ENCODE measurements around the gene BCR.
A peak's percentile ranks its signal among the peaks of the same experiment; 100 is the strongest.

The BCR gene

DNA sequence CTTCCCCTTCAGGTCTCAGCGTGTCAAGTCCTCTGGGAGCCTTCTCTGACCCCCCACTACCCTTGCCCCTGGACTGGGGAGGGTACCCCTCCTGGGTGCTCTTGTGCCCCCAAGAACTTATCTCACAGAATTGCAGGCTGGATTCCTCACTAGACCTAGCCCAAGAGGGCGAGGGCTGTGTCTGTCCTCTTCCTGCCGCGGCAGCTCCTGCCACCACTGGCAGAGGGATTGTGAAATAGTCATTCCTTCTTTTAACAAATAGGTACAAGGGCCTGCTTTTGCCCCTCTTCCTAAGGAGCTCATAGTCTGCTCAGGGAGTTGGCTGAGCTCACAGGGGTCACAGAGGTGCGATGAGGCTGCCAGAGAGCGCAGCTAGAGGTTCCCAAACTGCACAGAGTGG, 29.5 kb upstream of the BCR start:
- no peak for DNase-seq

DNA sequence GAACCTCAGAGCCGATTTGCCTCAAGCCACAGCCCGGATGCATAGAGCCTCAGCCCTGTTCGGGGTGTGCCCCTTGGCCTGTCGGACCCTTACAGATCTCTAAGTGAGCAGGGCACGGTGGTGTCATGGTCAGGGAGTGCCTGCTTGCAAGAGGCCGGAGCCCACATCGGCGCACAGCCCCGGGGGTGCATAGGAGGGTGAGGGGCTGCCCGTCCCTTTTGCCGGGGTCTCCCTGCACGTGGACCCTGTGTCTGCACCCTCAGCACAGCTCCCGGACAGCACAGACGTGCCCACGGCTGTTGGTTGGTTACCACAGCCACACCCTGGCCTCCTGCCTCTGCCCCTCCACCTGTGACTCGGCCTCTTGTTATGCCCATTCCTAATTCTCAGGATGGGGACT, 28.5 kb upstream of the BCR start:
- DNase-seq = no peak

DNA sequence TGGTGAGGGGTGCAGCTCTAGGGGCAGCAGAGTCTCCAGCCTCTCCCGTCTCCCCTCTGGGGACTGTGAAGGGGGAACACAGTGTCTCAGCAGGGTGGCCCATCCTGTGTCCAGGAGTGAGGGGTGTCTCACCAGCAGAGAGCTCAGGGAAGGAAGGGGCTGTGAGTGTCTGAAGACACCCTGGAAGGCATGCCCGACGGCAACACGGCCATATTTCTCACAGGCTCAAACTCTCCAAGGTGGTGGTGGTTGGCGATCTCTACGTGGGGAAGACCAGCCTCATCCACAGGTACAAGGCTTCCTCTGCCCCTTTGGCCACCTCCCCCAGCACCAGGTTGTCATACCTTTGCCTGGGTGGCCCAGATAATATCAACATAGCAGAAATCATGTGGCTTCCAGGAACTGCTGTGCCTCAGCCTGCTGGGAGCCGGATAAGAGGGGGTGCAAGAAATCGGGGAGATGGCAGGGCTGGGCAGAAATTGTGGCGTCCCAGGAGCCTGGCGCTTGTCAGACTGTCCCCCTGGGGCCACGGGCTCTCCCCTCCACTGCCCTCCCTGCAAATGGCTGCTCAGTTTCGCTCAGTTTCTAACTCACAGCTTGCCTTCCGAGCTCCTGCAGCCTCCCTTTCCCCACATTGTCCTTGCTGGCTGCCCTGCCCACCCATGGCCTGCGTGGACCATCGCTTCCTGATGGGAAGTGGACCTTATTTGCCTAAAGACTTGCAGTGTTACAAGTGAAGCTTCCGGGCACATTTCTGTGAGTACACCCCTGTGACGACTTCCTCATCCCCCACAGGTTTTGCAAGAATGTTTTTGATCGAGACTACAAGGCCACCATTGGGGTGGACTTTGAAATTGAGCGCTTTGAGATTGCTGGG, 27.8 kb upstream of the BCR start:
- DNase-seq = no peak

DNA sequence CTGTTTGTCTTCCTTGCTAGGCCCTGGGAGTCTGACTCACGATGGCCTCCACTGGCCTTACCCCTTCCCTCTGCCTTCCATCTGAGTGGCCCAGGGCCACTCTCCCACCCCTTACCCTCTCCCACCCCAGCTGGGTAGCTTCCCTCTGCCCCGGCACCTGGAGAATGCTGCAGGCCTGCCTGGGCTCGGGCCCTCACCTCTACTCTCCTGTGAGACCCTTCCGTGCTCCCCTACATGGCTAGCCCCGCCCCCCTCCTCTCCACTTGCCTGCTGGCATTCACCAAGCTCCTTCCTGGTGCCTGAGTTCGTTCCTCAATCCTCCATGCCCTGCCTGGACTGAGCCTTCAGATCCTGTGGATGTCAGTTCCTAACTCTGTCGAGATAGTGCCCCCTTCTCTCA, 26.3 kb upstream of the BCR start:
- no peak for DNase-seq

DNA sequence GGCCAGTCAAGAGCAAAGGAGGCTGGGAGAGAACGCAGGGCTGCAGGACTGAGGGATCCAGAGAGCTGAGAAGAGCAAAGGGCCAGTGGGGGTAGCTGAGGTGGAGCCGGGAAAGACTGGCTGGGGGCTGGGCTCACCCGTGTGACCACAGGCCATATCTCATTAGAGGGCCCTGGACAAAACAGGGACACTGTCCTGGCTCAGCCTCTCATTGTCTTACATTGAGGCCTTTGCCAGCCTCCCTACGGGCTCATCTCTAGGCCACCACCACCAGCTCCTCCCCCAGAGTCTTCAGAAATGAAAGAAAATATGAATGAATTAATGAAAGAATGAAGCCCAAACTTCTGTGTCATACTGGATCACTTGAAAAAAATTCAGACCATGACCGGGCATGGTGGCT, 25.8 kb upstream of the BCR start:
- no peak for DNase-seq

DNA sequence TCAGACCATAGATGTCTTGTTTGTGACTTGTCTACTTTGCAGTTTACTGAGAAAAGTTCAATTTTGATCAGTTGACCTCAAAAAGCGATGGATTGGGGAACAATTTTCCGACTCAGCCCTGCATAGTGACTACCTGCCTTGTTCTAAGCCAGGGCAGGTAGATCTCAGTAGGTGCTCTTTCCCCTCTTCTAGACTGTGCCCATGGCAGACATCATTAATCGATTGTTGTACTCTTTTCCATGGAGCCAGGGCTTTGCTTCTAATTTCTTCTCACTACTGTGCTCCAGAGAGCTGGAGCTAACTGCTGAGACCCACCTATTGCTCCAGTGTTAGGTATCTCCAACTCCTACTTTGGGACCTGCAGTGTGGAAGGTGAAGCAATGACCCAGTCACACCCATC, 25.2 kb upstream of the BCR start:
- no peak for DNase-seq

DNA sequence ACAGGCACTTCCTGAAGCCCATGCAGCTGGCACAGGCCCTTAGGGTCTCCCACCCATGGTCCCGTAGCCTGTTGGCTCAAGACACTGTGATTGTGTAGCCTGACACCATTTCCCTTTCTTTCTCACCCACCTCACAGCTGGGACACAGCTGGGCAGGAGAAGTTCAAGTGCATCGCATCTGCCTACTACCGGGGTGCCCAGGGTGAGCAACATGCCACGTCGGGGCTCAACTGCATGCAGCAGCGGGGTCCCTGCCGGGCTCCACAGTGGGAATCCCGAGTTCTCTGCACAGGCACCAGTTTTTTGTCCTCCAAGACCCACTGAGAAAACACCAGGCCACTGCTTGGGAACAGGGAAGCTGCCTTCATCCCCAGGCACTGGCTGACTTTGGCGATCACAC, 24.5 kb upstream of the BCR start:
- no peak for DNase-seq

DNA sequence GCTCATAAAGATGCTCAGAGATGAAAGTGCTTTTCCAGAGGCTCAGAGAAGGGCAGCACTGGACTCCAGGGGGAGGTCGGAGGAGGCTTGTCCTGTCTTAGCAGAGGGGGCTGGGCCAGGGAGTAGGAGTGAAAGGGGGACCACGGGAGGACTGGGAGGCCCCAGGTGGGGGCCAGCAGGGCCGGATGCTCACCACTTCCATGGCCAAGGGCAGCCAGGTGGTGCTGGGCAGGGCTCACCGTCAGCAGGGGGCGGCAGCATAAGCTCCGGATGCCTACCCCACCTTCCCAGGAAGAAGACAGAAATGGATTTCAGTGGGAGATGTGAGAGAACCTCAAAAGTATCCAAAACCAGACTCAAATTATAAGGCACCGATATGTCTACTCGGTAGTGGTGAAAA, 24.0 kb upstream of the BCR start:
- DNase-seq = no peak

DNA sequence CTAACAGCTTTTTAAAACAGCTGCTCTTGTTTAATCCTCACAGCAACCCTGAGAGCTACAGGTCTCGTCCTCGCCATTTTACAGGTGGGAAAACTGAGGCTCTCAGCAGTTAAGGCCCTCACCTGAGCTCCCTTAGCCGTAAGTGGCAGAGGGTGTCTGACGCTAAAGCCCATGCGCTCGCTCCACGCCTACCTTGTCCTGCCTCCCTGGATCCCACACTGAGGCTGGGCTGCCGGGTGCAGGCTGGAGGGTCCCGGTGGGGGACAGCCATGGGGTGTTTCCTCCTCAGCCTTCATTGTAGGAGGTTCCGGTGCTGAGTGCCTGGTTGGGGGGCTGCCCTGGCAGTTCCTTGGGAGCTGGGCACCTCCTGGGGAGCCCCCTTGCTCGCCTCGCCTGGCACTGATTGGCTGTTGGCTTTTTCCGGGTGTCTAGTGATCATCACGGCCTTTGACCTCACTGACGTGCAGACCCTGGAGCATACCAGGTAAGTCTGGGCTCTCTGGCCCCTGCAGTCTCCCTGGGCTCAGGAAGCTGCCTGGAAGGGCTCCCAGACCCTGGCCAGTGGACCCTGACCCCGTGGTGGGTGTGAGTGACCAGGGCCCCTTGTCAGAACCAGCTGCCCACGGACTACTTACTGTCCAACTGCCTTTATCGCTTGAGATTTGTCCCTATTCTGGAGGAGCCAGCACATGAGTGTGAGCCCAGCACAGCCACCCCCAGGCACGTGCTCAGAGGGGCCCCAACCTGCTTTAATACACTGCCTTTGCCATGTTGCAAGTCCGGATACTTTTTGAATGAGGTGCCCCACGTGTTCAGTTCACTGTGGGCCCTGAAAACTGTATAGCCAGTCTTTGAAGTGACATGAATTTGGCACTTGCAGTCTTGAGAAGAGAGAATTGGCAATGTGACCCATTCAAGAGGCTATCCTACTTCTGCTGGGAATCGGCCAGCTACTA, 22.5 kb upstream of the BCR start:
- no peak for DNase-seq

DNA sequence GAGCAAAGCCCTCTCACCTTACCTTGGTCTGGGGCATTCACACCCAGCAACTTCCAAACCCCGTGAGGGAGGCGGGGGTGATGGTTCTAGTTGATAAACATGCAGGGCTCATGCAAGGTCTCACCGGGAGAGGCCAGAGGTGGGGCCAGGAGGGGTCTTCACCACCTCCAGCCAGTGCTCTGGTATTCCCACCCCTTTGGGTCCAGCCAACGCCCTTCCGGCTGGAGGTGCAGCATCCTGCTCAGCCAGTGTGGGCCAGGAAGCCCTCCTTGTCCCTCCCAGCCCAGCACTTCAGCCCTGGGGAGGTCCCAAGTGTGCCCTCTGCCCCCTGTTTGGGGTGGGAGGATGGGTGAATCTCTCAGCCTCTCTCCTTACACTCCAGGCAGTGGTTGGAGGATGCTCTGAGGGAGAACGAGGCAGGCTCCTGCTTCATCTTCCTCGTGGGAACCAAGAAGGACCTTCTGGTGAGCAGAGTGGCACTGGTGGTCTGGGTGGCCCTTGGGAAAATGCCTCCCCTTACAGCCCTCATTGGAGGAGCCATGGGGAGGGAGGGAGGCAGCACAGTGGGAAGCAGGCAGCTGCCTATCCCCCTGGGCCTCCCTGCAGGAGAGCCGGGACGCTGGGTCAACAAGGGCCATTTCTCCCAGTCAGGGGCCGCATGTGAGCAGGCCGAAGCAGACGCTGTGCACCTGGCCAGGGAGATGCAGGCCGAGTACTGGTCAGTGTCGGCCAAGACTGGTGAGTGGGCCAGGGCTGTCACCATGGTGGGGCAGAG, 21.6 kb upstream of the BCR start:
- no peak for DNase-seq

DNA sequence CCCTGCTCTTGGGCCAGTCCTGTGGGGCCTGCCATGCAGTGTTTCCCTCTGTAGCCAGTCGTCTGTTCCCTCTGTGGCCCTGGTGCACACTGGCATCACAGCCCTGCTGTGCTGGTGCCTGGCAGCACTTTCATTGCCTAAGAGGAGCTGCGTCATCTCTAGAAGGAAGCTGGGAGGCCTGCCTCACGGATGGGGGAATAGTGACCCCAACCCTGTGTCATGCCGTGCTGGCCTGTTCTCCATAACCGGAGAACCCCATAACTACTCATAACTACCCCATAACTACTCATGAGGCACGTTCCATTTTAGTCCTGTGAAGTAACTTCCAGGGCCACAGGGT, 21.0 kb upstream of the BCR start:
- DNase-seq = no peak

DNA sequence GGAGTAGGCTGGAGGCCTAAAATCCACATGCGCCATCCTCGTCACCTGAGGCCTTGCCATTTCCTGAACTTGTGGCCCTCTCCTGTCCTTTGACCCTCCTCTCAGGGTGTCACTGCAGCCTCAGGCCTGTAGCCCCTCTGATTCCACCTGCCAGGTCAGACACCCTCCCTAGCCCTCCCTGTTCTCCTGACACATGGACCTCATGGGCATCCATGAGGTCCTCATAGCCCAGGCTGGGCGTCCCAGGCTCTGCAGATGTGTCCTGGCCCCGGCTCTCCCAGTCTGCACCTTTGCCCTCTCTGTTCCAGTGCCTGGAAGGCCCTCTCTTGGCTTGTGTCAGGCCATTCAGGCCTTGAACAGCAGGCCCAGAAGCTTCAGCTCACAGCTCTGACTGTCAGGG, 19.3 kb upstream of the BCR start:
- DNase-seq = no peak

DNA sequence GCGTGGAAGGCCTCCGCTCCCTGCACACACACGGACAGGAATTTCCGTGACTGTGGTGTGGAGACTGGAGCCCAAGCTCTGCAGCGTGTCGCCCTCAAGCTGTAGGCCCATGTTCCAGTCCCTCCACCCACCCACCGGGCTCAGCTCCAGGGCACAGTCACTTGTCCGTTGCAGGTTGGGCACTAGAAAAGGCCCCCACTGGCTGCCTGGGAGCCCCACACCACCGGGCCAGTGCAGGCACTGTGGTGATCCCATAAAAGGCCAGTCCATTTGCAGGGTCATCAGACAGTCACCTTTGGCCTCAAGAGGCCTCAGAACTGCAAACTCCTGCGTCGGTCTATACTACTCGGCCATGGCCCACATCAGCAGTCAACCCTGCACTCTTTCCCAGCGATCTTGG, 18.7 kb upstream of the BCR start:
- no peak for DNase-seq

DNA sequence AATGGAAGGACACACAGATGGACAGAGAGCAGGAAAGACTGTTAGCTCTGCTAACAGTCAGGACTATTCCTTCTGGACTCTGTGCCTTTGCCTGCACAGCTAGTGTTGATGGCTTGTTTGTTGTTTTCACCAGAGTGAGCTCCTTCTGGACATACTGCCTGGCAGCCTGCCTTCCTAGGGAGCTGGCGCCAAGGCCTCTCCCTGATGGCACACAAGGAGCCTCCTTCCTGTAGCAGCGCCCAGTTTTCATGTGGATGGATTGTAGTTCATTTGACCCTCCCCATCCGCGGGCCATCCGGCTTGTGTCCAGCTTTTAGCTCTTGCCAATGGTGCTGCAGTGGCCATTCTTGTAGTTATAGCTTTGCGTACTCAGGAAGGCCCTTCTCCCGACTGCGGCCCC, 16.6 kb upstream of the BCR start:
- DNase-seq = peak in 51 of 56 donors; percentile 8 to 88 (median 55)

DNA sequence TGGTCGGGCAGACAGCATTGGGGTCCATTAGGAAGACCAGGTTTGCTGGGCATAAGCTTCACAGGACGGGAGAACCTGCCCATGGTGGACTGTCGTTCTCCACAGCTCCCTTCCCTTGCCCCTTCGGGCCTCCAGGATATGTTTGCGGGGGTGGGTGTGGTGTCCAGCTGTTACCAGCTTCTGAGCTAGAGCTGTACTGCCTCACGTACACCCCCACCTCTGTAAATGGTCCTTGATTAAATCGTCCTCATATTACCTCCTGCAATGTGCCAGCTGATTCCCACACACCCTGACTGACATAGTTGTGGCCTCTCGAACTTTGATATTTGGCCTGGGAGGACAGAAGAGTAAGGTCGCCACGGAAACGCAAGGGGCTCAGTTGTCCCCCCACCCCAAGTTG, 16.2 kb upstream of the BCR start:
- no peak for DNase-seq

DNA sequence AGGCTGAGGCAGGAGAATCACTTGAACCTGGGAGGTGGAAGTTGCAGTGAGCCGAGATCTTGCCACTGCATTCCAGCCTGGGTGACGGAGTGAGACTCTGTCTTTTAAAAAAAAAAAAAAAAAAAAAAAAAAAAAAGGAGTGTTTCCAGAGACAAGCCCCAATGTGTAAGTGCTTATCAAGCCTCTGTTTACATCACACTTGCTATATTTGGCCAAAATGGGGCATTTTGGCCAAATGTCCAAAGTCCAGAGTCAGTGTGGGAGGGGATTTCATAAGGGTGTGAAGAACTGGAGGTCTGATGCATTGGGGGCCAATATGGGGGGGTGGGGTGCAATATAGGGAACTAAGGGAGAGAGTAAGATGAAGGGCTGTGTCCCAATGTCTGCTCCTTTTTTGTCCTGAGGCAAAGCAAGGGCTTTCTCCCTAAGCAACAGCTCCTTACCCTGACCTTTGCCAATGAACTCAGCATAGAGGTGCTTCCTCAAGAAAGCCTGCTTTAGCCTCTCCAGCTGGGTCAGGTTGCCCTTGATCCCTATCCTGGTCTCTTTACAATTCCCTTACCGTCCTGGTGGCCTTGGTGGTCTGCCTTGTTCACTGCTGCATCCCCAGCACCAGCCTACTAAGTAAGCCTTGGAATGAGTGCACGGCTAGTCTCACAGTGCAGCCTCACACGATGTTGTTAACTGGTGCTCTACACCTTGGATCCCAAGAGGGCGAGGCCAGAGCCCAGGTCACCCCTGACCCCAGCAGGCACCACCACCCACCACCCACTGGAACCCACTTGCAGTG, 14.1 kb upstream of the BCR start:
- DNase-seq = no peak

DNA sequence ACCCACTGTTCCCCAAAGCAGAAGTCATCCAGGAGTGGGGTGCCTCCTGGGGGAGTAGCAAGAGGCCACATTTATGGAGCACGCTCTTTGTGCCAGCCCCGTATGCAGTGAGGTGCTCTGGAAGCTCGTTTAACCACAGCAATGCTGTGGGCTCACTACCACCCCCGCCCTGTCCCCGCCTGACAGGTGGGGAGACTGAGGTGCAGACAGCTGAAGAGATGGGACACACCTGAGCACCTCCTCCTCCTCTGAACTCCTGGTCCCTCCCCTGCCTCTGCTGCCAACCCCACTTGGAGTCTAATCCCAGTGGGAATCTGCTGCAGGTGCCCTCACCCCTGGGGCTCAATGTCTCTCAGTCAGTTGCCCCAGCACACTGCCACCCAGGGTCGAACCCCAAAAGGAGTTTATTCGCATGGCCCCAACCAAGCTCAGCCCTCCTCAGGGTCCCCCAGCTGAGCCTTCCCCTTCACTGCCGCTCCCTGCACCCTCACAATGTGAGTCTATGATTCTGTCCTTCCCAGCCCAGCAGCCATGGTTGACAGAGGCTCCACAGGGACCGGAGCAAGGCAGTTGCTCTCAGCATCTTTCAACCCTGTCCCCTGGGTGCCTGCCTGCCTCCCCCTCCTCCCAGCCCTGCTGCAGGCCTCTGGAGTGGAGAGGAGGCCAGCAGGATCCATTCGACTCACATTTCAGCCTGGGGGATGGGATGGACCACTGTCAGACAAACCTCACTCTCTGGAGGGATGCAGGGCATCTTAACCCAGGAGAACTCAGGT, 13.3 kb upstream of the BCR start:
- DNase-seq = no peak

DNA sequence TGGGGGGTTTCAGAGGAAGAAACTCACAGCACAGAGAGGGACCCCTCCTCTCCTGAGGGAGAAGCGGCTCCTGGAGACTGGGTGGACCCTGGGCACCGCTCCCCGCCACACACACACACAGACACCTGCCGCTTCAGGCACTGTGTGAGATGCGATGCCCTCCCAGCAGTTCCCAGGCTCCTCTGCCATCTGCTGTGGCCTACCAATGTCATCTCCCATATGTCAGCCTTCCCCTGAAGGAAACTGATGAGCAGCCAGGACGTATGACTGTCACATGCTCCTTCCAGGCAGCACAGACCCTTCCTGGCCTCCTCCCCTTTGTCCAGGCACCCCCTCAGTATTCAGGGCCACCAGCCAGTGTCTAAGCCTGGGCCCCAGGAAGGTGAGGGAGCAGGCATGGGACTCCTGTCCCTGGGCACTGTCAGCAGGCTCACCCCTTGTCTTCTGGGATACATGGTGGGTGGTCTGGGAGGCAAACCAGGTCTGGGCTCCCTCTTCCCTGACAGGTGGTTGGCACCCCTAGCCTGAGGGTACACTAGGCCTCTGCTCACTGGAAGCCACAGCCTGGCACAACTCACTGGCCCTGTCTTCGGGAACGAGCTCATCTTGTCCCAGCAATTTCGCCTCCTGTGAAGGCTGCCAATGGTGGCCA, 11.8 kb upstream of the BCR start:
- DNase-seq = no peak

DNA sequence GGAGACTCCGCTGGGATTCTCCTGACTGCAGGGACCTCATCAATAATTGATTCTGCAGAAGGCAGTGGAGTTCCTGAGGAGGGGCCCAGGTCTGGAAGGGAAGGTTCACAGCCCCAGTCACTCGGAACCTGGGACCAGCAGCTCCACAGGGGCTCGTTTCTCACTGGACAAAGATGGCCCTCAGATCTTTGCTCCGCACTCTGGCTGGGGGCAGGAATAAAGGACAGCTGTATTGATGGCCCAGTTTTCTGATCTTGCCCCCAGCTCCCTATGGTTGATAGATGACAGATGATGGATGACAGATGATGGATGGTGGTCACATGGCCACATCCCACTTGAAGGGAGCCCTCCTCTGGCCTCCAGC, 11.3 kb upstream of the BCR start:
- no peak for DNase-seq

All from amygdala (tissue), 56 donors.